H7 (cell line): ENCODE measurements around the gene SEMA7A. TPM values are rescaled to one million over a fixed set of nuclear protein-coding genes. Genes with fewer than 3 reads are reported as not detected.
A peak's percentile ranks its signal among the peaks of the same experiment; 100 is the strongest.
"Not testable (repeated sequence)": the region's sequence is repeated elsewhere in the genome, so short reads cannot be mapped to it uniquely, and the experiment has no call there.

Experiments used
- DNase-seq: peaks from one replicate; pipeline ENCODE4 v3.0.0; 2012
- H3K27me3 ChIP-seq: 2 replicates; pipeline ENCODE4 v1.6.0; 2011; ENCODE audit warnings: mild to moderate bottlenecking, low read length; ENCODE audit not compliant: control insufficient read depth, insufficient read depth
- H3K36me3 ChIP-seq: replicated peaks from 2 replicates; pipeline ENCODE4 v1.5.1; 2011; ENCODE audit warnings: low read length; ENCODE audit not compliant: control insufficient read depth, insufficient read depth
- H3K4me3 ChIP-seq: 2 replicates; pipeline ENCODE4 v1.5.1; 2011; ENCODE audit warnings: low read depth, mild to moderate bottlenecking, control low read depth, low read length, moderate library complexity; ENCODE audit not compliant: insufficient read depth
- total RNA-seq: library from RNA; depleted of rRNA; stranded (reverse); fragments of >200 nt; shearing (Covaris generic); gene quantifications from 2 replicates; pipeline ENCODE4 v1.2.3, GENCODE V29; 2014; rRNA removed

SEMA7A gene, protein sequence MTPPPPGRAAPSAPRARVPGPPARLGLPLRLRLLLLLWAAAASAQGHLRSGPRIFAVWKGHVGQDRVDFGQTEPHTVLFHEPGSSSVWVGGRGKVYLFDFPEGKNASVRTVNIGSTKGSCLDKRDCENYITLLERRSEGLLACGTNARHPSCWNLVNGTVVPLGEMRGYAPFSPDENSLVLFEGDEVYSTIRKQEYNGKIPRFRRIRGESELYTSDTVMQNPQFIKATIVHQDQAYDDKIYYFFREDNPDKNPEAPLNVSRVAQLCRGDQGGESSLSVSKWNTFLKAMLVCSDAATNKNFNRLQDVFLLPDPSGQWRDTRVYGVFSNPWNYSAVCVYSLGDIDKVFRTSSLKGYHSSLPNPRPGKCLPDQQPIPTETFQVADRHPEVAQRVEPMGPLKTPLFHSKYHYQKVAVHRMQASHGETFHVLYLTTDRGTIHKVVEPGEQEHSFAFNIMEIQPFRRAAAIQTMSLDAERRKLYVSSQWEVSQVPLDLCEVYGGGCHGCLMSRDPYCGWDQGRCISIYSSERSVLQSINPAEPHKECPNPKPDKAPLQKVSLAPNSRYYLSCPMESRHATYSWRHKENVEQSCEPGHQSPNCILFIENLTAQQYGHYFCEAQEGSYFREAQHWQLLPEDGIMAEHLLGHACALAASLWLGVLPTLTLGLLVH
- 26.8 and 36.0 TPM in 2 replicates for total RNA-seq

DNA sequence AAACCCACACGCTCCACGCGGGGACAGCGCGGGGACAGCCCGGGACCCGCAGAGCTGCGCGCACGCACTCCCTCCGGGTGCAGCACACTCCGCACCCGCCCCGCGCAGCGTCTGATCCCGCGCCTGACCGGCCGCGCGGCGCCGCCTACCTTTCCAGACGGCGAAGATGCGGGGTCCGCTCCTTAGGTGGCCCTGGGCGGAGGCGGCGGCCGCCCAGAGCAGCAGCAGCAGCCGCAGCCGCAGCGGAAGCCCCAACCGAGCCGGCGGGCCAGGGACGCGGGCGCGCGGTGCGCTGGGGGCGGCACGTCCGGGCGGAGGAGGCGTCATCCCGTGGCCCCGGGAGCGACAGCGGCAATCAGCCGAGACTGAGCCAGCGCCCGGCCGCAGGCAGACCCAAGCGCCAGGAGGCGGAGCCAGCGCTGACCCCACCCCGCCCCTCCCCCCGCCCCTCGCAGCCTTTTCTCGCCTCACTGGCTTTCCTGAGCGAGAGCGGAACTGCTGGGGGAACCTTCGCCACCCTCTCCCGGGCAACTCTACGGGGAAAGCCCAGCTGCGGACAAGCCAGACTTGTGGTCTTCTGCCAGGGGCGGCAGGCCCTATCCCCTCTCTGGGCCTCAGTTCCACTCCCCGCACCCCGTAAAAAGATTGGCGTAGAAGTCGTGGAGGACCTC is at the start of gene SEMA7A:
TSS of gene SEMA7A (minus strand) at position 367 of the 671 bp plus-strand sequence. CDS start at position 327, 40 bp downstream.
- H3K36me3 ChIP-seq, result no peaks in the 10 kb centered on the region; the same call in 1 of the 2 replicates

DNA sequence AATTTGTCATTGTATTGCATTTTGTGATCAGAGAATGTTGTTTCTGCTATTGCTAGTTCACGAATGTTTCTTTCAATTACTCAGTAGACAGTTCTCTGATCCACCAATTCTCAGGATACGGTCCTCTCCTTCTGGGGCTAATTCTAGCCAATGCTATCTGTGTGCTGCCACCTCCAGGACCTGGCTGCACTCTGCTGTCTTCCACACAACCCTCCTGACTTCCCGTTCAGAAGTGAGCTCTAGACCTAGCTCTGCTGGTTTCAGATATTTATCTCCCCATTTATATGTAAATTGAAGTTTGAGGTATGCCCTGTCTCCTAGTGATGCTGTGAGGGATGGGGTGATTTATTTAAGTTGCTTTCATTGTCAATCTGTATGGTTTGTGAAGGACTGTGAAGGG is 48.9 kb upstream of the SEMA7A start:
- Histone ChIP-seq H3K4me3 (no peak overlapping the region), H3K36me3 (no peaks in the 10 kb centered on the region; the same call in 1 of the 2 replicates), H3K27me3 (no peaks in the 10 kb centered on the region)
- DNase-seq, result peak; percentile 62

More for the DNA sequence above, at the start of gene SEMA7A:
- H3K27me3 ChIP-seq, result peaks cover 12% of the 10 kb centered on the region
- DNase-seq, result peak; percentile 99
- H3K4me3 ChIP-seq, result peak within 1 kb of the TSS; percentile 94

DNA sequence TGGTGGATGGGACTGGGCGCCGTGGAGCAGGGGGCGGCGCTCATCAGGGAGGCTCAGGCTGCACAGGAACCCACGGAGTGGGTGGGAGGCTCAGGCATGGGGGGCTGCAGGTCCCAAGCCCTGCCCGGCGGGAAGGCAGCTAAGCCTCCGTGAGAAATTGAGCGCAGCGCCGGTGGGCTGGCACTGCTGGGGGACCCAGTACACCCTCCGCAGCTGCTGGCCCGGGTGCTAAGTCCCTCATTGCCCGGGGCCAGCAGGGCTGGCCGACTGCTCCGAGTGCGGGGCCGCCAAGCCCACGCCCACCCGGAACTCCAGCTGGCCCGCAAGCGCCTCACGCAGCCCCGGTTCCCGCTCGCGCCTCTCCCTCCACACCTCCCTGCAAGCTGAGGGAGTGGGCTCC is 46.6 kb upstream of the SEMA7A start:
- not testable (repeated sequence) for DNase-seq, H3K27me3 ChIP-seq, H3K36me3 ChIP-seq, H3K4me3 ChIP-seq

DNA sequence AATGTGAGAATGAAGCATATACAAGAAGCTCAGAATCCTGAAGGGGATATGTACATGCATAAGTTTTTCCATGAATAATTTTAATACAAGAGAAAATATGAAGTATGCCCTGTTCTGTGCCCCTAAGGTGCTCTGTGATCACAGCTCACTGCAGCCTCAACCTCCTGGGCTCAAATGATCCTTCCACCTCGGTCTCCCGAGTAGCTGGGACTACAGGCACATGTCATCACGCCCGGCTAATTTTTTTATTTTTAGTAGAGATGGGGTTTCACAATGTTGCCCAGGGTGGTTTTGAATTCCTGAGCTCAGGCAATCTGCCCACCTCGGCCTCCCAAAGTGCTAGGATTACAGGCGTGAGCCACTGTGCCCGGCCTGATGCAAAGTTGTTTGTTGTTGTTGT is 37.9 kb upstream of the SEMA7A start:
- H3K27me3 ChIP-seq, H3K36me3 ChIP-seq, DNase-seq, H3K4me3 ChIP-seq: not testable (repeated sequence)

DNA sequence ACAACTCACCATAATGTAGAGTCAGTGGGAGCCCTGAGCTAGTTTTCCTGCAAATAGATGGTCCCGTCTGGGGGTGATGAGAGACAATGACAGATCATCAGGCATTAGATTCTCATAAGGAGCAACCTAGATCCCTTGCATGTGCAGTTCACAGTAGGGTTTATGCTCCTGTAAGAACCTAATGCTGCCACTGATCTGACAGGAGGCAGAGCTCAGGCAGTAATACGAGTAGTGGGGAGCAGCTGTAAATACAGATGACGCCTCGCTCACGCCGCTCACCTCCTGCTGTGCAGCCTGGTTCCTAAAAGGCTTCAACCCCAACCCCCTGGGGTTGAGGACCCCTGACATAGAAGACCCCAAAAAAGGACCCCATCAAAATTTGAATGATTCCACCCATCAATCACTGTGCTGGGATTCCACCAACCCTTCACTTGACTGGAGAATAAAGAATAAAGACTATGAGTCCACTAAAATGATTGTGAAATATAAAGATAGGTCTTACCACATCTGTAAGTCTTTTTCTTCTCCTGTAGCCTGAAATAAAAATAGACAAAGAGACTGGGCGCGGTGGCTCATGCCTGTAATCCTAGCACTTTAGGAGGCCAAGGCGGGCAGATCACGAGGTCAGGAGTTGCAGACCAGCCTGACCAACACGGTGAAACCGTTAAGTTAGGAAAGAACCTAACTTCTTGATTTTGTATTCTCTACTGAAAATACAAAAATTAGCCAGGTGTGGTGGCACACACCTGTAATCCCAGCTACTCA is 37.1 kb upstream of the SEMA7A start:
- Histone ChIP-seq H3K27me3 (no peaks in the 10 kb centered on the region), H3K36me3 (no peaks in the 10 kb centered on the region; the same call in 1 of the 2 replicates), H3K4me3 (no peak overlapping the region)
- no peak for DNase-seq

DNA sequence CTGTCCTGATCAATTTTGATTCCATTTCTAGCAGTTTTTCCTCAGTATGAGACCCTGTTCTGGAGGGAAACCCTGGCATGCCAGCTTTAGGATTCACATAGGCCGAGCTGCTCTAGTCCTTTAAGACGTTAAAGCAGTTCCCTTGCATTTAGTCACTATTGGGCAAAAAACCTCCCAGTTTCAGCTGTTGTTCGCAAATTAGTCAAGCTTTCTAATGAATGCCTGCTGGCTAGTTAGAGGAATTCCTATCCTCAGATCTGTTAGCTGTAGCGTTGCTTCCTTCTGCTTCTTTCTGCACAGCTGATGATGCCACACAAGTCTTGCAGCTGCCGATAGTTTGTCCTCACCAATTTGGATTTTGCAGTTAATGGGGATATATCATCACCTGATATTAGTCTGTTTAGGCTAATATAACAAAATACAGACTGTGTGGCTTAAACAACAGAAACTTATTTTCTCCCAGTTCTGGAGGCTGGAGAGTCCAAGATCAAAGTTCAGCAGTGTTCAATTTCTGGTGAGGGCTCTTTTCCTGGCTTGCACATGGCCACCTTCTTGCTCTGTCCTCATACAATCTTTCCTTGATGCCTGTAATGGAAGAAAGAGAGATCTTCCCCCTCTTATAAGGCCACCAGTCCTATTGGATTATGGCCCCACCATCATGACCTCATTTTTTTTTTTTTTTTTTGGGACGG is 34.7 kb upstream of the SEMA7A start:
- no peaks in the 10 kb centered on the region; the same call in 1 of the 2 replicates for H3K36me3 ChIP-seq
- no peak overlapping the region for H3K4me3 ChIP-seq
- DNase-seq, result no peak
- H3K27me3 ChIP-seq, result no peaks in the 10 kb centered on the region

DNA sequence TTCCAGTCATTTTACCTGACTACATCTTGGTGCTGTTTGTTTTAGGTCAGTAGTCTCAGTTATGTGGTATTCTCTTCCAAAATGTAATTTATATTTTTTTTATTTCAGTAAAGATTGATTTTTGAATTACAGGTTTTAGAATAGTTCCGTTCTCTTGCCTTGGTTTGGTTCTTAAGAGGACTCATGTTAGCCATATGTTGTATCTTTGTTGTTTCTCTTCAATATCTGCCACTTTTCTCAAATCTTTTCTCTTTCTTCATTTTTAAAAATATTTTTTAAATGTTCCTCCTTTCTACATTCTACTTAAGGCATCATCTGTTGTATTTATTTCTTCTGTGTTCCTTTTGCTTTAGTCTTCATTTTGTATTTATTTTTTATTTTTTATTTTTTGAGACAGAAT is 32.8 kb upstream of the SEMA7A start:
- H3K36me3 ChIP-seq, result no peaks in the 10 kb centered on the region; the same call in 1 of the 2 replicates

DNA sequence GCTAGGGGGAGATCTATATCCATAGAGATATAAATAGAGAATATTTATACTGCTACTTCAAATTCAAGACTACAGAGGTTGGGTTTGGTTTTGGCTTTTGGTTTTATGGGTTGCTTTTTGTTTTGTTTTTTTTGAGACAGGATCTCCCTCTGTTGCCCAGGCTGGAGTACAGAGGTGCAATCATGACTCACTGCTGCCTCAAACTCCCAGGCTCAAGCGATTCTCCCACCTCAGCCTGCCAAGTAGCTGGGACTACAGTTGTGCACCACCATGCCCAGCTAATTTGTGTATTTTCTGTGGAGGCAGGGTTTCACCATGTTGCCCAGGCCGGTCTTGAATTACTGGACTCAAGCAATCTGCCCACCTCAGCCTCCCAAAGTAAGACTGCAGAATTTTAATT is 31.1 kb upstream of the SEMA7A start:
- DNase-seq, result no peak
- H3K27me3 ChIP-seq, result no peaks in the 10 kb centered on the region
- no peaks in the 10 kb centered on the region; the same call in 1 of the 2 replicates for H3K36me3 ChIP-seq
- H3K4me3 ChIP-seq, result no peak overlapping the region

More for the DNA sequence above, 32.8 kb upstream of the SEMA7A start:
- Histone ChIP-seq H3K27me3 (no peaks in the 10 kb centered on the region), H3K4me3 (no peak overlapping the region)
- no peak for DNase-seq

DNA sequence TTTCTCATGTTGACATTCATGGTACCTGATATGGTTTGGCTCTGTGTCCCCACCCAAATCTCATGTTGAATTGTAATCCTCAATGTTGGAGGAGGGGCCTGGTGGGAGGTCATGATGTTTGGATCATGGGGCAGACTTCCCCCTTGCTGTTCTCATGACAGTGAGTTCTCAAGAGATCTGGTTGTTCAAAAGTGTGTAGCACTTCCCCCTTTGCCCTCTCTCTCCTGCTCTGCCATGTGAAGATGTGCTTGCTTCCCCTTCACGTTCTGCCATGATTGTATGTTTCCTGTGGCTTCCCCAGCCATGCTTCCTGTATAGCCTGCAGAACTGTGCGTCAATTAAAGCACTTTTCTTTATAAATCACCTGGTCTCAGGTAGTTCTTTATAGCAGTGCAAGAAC is 30.5 kb upstream of the SEMA7A start:
- H3K27me3 ChIP-seq, result no peaks in the 10 kb centered on the region
- H3K4me3 ChIP-seq, result no peak overlapping the region
- DNase-seq, result no peak
- H3K36me3 ChIP-seq, result no peaks in the 10 kb centered on the region; the same call in 1 of the 2 replicates

DNA sequence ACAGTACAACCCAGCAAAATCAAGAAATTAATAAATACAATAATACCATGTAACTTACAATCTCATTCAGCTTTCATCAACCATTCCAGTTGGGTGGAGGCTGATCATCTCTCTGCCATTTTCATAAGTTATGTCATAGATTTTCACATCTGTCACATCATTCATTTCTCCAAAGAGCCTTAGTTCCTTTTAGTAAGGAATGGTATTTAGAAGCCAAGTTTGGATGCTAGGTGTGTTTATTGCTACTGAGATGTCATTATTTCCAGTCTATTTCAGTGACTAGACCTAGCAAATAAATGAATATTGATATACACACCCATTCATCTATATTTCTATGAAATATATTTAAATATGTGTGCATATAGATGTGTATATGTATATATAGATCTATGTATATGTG is 29.9 kb upstream of the SEMA7A start:
- H3K36me3 ChIP-seq, result no peaks in the 10 kb centered on the region; the same call in 1 of the 2 replicates
- DNase-seq, result no peak
- no peak overlapping the region for H3K4me3 ChIP-seq
- H3K27me3 ChIP-seq, result no peaks in the 10 kb centered on the region

DNA sequence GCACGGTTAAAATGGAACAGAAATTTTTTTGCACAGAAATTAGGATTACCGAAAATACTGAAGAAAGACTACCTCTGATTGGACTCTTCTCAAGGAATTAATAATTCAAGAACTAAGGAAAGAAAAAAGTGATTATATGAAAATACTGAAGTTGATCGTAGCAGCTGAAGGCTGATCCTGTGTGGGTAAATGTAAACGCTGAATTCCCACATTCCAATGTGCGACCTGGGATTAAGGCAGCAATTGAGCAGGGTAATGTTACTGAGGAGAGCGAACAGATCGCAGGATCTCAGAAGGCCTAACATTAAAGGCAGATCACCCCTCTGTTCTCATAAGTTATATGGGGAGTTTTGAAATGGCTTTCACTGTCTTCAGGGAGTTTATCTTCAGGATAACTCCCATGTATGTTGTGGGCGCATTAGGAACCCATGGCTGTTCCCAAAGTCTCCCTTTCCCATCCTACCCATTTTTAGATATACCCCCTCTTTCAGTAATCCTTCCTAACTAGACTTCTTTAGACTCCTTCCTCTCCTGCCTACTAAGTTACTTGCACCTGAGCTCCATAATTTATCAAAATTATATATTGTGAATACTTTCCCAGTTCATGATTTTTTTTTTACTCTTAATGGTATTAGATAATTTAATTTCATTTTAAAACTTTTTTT is 28.2 kb upstream of the SEMA7A start:
- H3K4me3 ChIP-seq, result peak overlapping the region; percentile 91
- no peak for DNase-seq
- no peaks in the 10 kb centered on the region for H3K36me3 ChIP-seq
- H3K27me3 ChIP-seq, result no peaks in the 10 kb centered on the region

DNA sequence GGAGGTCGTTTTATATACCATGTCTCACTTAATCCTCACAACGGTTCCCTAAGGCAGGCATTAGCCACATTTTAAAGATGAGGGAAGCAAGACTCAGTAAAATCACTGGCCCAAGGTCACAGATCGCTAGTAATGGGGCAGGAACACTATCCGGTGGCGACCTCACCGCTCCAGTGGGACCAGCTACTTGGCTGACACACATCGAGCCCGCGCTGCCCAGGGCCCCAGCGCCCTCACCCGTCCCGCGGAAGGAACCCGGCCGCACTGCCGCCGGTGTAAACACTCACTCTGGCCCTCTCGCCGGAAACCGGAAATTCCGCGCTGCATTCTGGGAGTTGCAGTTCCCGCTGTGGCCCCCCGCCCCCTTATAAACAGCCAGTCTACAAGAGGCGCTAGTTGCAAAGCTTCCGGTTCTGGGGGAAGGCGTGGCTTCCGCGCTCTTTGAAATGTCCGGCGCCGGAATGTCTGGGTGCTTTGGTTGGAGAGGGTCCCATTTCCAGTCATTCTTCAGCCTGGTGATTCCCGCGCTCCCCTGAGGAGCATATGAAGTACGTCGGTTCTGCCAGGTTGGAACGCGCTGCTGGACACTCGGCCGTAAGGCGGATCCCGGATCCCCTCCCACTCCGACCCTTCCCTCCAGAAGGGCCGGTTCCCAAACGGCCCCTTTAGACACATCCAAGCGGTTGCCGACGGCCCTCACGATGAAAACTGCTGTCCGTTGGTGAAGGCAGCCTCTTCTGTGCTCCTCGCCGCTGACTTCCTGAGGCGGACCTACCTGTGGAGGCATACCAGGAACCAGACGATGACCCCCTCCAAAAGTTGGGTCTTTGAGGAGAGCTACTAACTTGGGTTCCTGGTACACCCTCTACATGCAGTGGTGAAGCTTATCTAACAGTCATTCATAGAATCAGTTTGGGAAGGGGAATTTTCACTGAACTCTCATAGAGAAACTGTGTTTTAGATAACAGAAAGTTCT is 27.4 kb upstream of the SEMA7A start, which contains the start of gene UBL7:
TSS of gene UBL7 (minus strand) at position 290 of the 976 bp plus-strand sequence. CDS start 2,293 bp downstream, outside the sequence.
- H3K27me3 ChIP-seq, result no peaks in the 10 kb centered on the region
- H3K36me3 ChIP-seq, result 0 out of 2 replicates have a peak, but pooled peaks cover 1% of the 10 kb centered on the region
- peak; percentile 95 for DNase-seq
- peak within 1 kb of the TSS; percentile 91 for H3K4me3 ChIP-seq
